HG03159 (cell line): ENCODE measurements around the gene CAPN3.

Experiments used
- ATAC-seq: cut with Tn5 transposase; IDR thresholded peaks from one replicate; pipeline ENCODE4 v1.9.1; 2021; ENCODE audit warnings: mild to moderate bottlenecking, moderate library complexity; ENCODE audit not compliant: unreplicated experiment

CAPN3 gene

DNA sequence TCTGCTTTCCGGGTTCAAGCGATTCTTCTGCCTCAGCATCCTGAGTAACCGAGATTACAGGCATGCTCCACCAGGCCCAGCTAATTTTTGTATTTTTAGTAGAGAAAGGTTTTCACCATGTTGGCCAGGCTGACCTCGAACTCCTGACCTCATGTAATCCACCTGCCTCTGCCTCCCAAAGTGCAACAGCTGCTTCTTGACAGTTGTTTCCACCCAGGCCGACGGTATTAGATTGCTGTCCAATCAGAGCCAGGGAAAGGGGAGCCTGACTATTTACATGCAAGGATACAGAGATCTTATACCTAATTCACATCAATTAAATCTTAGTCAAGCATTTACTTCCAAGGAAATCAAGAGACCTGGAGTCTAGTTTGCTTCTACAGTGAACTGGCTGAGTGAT, 4.0 kb upstream of the CAPN3 start:
- ATAC-seq = no peak

DNA sequence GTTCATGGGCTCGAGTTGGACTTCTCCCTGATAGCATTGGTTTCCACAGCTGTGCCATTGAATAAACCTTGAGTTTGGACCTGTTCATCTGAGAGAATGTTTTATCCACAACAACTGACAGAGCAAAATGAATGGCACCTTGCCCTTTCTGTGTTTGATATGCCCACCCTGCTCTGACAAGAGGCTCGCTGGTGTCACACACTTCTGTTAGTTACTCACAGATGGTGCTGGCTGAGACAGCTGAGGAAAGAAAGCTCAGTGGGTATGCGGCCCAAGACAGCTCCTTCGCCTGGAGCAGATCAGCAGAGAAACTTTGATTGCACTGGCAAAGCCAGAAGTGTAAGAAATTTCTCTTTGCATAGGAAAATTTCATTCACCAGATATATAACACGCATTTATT, 2.5 kb upstream of the CAPN3 start:
- no peak for ATAC-seq

- no peak for ATAC-seq
Measured at GRCh38 chr15:42358141-42358540, 1.2 kb upstream of the CAPN3 start.

GRCh38 chr15:42359985-42360384, 684 bp downstream of the CAPN3 start:
- ATAC-seq = no peak

- no peak for ATAC-seq
Measured at GRCh38 chr15:42360535-42361112, 1.3 kb downstream of the CAPN3 start.

GRCh38 chr15:42363487-42363886, 4.2 kb downstream of the CAPN3 start:
- ATAC-seq = no peak

DNA sequence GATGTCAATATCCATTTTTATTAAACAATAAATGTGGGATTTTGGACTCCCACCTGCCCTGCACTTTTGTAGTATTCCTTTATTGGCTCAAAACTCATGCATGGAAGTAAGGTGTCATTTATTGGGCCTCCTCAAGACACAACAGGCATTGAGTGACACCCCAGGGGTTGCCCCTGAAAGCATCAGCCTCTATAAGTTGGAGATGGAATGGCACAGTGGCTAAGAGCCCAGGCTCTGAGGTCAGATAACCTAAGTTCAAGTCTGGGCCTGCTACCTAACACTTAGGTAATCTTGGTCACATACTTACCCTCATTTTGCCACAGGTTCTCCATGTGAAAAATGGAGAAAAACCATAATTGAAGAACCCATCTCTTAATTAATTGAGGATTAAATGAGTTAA, 4.6 kb downstream of the CAPN3 start:
- no peak for ATAC-seq

GRCh38 chr15:42364529-42364928, 5.2 kb downstream of the CAPN3 start:
- no peak for ATAC-seq

DNA sequence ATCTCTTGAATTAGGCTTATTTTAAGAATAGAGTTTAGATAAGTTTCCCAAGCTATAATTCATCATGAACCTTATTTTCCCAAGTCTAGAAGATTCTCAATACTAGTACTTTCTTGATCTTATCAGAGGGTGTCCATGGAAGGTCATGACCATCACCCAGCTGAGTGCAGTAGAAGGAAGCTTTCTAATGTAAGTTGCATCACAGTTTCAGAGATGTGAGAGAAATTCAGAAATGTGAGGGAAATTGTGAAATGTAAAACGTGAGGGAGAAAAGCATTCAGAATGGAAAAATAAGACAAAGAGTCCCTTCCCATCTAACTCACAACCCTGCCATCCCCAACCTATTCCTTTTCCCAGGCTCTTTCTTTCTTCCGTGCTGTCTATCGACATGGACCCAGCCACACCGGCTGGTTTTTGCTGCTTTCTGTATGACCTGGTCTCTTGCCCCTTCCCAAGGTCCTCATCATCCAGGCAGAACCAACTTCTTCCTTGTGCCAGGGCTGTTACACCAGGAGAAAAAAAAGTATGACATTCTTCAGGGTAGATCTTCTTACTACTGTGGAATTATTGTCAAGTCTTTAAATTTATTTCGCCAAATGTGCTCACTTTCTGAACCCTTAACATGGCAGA, 6.7 kb downstream of the CAPN3 start:
- no peak for ATAC-seq

- ATAC-seq = no peak
Measured at GRCh38 chr15:42367041-42367440, 7.7 kb downstream of the CAPN3 start.

GRCh38 chr15:42368096-42368495, 8.8 kb downstream of the CAPN3 start:
- ATAC-seq = no peak

GRCh38 chr15:42371096-42371495, 11.8 kb downstream of the CAPN3 start:
- ATAC-seq = no peak

DNA sequence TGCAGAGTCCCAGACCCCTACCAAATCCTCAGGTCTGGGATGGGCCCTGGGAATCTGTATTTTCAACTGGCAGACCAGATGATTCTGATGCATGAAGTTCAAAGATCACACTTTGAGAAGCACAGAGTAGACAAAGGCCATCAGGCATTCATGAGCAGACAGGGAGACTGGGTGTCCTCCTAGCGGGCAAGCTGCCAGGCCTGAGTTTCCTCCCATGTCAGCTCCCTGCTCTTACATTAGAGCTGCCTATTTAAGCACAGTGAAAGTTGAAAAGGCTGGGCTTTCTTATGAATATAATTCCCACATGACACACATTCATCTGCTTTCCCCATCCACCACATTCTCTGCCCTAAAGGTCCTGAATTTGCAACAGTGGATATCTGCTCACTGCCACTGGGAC, 14.0 kb downstream of the CAPN3 start:
- ATAC-seq = no peak

DNA sequence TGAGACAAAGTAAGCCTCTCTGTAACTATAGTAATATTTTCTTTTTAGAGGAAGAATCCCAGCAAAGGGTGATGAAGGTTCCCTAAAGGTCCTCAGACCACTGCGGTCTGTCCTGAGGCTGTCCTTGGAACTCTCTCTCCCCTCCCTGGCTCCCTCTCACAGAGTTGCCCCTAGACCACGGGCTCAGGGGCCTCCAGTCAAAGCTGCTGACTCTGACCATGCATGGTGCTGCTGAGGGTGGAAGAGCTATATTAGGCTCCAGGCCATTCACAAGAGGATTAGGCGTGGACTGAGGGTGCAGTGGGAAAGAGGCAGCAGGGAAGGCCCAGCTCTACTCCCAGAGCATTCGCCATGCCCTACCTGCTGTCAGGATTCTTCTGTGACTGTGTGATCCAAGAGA, 14.6 kb downstream of the CAPN3 start:
- no peak for ATAC-seq

DNA sequence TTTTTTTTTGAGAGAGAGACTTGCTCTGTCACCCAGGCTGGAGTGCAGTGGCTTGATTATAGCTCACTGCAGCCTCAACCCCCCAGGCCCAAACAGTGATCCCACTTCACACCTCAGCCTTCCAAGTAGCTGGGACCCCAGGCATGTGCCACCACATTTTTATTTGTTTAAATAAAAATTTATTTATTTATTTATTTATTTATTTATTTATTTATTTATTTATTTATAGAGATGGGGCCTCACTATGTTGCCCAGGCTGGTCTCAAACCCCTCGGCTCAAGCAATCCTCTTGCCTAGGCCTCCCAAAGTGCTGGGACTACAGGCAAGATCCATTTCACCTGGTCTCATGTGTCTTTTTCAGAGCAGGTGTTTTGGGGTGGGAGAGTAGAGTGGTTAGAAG, 15.5 kb downstream of the CAPN3 start:
- no peak for ATAC-seq

GRCh38 chr15:42375252-42375651, 16.0 kb downstream of the CAPN3 start:
- no peak for ATAC-seq

DNA sequence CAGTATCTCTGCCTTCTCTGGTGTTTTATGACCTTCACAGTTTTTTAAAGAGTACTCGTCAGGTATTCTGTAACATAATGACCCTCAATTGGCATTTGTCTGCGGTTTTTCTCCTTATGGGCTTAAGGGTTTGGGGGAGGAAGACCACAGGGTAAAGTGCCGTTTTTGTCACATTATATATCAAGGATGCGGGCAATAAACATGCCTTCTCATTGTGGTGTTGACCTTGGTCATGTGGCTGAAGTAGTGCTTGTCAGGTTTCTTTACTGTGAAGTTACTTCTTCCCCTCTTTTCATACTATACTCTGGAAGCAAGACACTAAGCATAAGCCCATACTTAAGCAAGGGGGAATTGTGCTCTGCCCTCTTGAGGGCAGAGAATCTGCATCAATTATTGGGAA, 16.6 kb downstream of the CAPN3 start:
- no peak for ATAC-seq

GRCh38 chr15:42378011-42378410, 18.7 kb downstream of the CAPN3 start:
- no peak for ATAC-seq

GRCh38 chr15:42384597-42384996, 25.3 kb downstream of the CAPN3 start:
- no peak for ATAC-seq

DNA sequence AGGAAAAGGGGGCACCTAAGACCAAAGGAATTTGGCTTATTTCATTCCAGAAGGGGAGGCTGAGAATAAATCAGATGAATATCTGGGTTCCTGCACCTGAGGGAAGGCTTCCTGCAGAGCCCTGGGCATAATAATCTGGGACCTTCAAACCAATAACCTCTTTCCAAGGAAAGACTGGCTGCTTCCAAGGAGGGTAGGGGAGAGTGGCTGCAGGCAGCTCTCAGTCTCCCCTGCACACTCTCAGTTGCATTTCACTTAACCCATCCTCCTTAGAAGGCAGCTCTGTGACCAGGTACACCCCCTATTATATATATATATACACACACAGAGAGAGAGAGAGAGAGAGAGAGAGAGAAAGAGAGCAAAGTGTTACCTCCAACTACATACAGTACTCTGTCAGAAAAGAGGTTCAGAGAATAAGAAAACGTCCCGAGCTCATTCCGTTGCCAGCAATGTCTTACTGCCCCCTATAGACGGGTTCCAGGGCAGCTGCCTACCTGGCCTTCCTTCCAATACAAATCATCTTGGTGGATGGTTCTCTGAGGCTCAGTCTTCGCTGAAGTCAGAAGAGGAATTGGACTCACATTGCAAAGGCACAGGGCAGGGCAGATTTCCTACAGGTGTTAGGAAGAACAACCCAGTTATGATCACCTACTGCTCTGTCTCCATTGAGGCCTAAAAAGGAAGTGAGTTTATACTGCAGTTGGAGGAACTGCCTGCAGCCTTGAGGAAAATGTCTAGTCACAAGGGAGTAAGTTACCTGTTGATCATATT, 26.1 kb downstream of the CAPN3 start:
- no peak for ATAC-seq

DNA sequence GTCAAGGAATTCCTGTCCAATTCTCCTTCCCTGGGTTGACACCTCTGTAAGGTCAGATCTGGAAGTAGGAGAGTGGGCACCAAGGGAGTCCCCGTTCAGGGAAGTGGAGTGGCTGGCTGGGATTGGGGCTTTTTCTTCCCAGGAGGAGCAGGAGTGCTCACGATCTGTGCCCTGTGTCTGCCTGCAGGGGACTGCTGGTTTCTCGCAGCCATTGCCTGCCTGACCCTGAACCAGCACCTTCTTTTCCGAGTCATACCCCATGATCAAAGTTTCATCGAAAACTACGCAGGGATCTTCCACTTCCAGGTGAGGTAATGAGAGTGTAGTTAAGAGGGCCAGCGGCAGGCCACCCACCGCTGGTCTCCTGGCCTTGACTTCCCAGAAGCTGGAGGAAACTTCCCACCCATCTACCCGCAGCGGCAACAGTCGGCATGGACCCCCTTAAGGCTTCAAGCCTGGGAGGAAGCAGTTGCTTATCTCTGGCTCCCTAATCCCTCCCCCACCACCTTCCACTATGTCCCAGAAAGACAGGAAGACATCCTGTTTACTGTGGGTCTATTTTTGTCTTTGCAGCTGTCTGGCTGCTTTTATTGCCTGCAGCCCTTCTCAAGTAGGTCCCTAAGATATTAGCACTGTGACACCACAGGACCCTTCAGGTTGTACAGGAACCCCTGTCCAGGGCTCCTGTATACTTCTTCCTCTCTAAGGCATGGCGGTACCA, 26.8 kb downstream of the CAPN3 start:
- no peak for ATAC-seq

DNA sequence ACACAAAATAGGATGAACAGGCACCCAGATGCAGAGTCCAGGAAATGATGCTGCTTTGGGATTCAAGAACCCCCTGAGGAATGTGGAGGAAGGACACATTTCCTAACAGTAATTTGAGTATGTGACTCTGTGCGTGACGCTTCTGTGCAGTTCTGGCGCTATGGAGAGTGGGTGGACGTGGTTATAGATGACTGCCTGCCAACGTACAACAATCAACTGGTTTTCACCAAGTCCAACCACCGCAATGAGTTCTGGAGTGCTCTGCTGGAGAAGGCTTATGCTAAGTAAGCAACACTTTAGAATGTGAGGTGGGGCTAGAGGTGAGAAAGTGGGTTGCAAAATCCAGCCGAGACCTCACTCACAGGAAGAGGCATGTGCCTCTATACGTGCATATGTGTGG, 28.3 kb downstream of the CAPN3 start:
- no peak for ATAC-seq
